NK-92 (cell line): ENCODE measurements around the gene MRPL40.

ENCODE experiments used
- DNase-seq: peaks from one replicate; lab custom pipeline; 2025; ENCODE audit not compliant: unreplicated experiment; lab: John Stamatoyannopoulos, UW

The MRPL40 gene

DNA sequence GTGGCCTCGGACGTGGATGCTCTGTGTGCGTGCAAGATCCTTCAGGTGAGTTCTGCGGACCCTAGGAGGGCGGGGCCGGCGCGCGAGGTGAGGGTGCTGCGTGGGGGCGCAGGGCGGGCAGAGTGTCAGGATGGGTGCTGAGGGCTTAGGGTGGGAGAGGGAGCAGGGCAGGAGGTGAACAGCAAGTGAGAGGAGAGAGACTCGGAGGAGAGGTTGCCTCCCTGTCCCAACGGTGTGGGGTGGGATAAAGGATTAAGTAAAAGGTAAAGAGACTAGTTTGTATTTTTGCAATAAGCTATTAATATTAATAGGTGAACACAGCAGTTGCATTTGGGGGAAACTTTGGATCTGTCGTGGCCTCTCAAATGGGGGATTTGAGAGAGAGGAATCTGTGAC lies 47.8 kb downstream of the MRPL40 start:
- DNase-seq, result no peak

DNA sequence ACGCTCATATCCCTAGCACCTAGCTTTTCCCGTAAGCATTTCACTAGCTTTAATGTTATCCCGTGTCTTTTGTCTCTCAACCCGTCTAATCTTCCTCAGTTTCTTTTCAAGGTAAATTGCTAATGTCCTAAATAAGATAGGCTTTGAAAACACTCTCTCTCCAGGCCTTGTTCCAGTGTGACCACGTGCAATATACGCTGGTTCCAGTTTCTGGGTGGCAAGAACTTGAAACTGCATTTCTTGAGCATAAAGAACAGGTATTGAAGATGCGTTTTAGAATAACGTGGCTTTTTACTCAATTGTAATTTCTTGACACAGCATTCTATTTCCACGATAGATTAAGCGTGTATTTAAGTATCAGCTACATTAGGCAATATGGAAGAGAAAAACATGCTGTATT lies 48.4 kb downstream of the MRPL40 start:
- no peak for DNase-seq

DNA sequence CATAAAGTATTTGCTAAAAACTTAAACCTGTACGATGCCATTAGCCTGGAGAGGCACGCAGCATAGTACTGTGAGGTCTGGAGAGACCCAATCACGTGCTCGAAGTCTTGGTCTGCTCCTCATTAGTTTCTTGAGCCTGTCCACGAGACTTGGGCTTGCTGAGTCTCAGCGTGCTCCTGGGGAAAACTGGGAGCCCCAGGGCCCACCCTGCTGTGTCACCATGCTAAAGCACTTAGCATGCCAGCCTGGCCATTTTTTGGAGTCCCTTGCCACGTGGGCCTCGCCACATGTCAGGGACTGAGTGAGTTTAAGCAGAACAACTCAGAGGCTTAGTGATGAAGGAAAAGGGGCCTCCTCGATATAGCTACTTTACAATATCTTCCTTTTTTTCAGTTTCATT lies 50.0 kb downstream of the MRPL40 start:
- DNase-seq, result no peak

DNA sequence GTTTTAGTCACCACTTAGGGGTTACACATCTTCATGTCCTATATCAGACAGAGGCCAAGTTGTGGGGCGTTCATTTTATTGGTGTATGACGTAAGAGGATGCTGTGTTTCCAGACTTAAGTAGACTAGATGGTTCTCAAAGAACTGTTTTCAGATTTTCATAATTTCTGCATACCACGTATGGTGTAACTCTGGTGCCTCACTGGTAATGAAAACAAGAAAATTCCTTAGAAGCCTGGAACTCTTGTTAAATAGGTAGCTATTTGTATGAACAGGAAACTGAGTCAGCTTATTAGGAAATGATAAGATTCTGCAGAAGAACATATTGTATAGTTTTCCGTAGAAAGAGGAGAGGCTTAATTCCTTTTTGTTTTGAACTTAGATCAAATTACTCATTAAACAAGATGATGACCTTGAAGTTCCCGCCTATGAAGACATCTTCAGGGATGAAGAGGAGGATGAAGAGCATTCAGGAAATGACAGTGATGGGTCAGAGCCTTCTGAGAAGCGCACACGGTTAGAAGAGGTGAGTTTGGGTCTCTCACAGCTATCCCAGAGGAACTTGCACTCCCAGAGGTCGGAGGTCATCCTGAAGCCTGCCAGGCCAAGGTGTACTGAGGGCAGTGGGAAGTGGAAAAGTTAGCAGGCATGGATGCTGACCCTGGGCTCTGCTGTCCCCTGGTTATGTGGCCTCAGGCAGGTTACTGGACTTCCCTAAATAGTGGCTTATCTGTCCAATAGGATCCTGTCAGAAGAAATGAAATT lies 51.3 kb downstream of the MRPL40 start:
- no peak for DNase-seq
